GM23248 (cell line): Measurements from ENCODE around the gene CLSTN3. TPM values are rescaled to one million over a fixed set of nuclear protein-coding genes. Genes with fewer than 3 reads are reported as not detected.

Source experiments
- DNase-seq: peaks from one replicate; pipeline ENCODE4 v3.0.0-alpha.2; 2015
- H2AFZ ChIP-seq: fragments of 200-600 bp; sonication (generic); 2 replicates; pipeline ENCODE4 v1.6.1; 2016; ENCODE audit warnings: antibody characterized with exemption
- H3F3A ChIP-seq: fragments of 200-600 bp; sonication (generic); 2 replicates; pipeline ENCODE4 v1.6.1; 2016; ENCODE audit warnings: mild to moderate bottlenecking, antibody characterized with exemption, mixed run types; ENCODE audit not compliant: insufficient read depth
- H3K27ac ChIP-seq: fragments of 200-600 bp; sonication (generic); 2 replicates; pipeline ENCODE4 v1.5.1; 2016; ENCODE audit warnings: mild to moderate bottlenecking
- H3K27me3 ChIP-seq: fragments of 200-600 bp; sonication (generic); replicated peaks from 2 replicates; pipeline ENCODE4 v1.6.1; 2016; ENCODE audit warnings: mild to moderate bottlenecking; ENCODE audit not compliant: insufficient read depth
- H3K36me3 ChIP-seq: fragments of 200-600 bp; sonication (generic); 2 replicates; pipeline ENCODE4 v1.6.1; 2016; ENCODE audit warnings: low read depth, mild to moderate bottlenecking
- H3K4me1 ChIP-seq: fragments of 200-600 bp; sonication (generic); 2 replicates; pipeline ENCODE4 v1.6.1; 2016; ENCODE audit warnings: mild to moderate bottlenecking; ENCODE audit not compliant: insufficient read depth
- H3K4me2 ChIP-seq: fragments of 200-600 bp; sonication (generic); one replicate; pipeline ENCODE4 v1.6.1; 2016; ENCODE audit warnings: mild to moderate bottlenecking; ENCODE audit not compliant: unreplicated experiment
- H3K4me3 ChIP-seq: fragments of 200-600 bp; sonication (generic); 2 replicates; pipeline ENCODE4 v1.5.1; 2016; ENCODE audit warnings: mild to moderate bottlenecking
- H3K79me2 ChIP-seq: fragments of 200-600 bp; sonication (generic); 2 replicates; pipeline ENCODE4 v1.6.1; 2016; ENCODE audit warnings: mild to moderate bottlenecking; ENCODE audit not compliant: insufficient read depth
- H3K9ac ChIP-seq: fragments of 200-600 bp; sonication (generic); 2 replicates; pipeline ENCODE4 v1.6.1; 2016; ENCODE audit warnings: mild to moderate bottlenecking
- H3K9me2 ChIP-seq: fragments of 200-600 bp; sonication (generic); 2 replicates; pipeline ENCODE4 v1.6.1; 2016; ENCODE audit warnings: mixed run types, mild to moderate bottlenecking, moderate library complexity; ENCODE audit not compliant: insufficient read depth
- H3K9me3 ChIP-seq: fragments of 200-600 bp; sonication (generic); one replicate; pipeline ENCODE4 v1.6.1; 2017; ENCODE audit warnings: low read depth
- H4K20me1 ChIP-seq: fragments of 200-600 bp; sonication (generic); 2 replicates; pipeline ENCODE4 v1.6.0; 2016; ENCODE audit not compliant: insufficient read depth
- EZH2 ChIP-seq: fragments of 200-600 bp; sonication (generic); IDR thresholded peaks from 2 replicates; pipeline ENCODE4 v1.6.1; 2018; ENCODE audit warnings: antibody characterized with exemption, mild to moderate bottlenecking; ENCODE audit not compliant: insufficient read depth, poor library complexity, severe bottlenecking
- EZH2phosphoT487 ChIP-seq: fragments of 200-600 bp; sonication (generic); IDR thresholded peaks from 2 replicates; pipeline ENCODE4 v1.6.1; 2018; ENCODE audit warnings: antibody characterized with exemption, moderate library complexity, mild to moderate bottlenecking, low read depth; ENCODE audit not compliant: insufficient read depth
- WGBS, 2 experiments: methylation state at CpG; one replicate each; pipeline ENCODE4 v1.1.6; 2015 to 2017; ENCODE audit warnings: low lambda C conversion rate in 2 of 2, low coverage in 1 of 2; ENCODE audit errors: missing lambda C conversion rate in 2 of 2; 5-methylcytosine and 5-hydroxymethylcytosine counted together
- in situ Hi-C: fragments of 300-500 bp; cut with MboI; formaldehyde crosslinking; loops from 2 replicates; pipeline ENCODE4 v1.15.0; 2020
- polyA plus RNA-seq: library from polyadenylated mRNA; unstranded; fragments of >200 nt; fragmentation: Nextera tagmentation; extraction: Ambion mirVana; gene quantifications from 2 replicates; pipeline ENCODE4 v1.2.1, GENCODE V29; 2016
- total RNA-seq: library from RNA; depleted of rRNA; stranded (reverse); fragments of >200 nt; shearing (Covaris generic); gene quantifications from 2 replicates; pipeline ENCODE4 v1.2.3, GENCODE V29; 2014

Gene CLSTN3
- total and polyA plus RNA-seq, 2 experiments from 2014 or later: 1.8 to 4.5 TPM

DNA sequence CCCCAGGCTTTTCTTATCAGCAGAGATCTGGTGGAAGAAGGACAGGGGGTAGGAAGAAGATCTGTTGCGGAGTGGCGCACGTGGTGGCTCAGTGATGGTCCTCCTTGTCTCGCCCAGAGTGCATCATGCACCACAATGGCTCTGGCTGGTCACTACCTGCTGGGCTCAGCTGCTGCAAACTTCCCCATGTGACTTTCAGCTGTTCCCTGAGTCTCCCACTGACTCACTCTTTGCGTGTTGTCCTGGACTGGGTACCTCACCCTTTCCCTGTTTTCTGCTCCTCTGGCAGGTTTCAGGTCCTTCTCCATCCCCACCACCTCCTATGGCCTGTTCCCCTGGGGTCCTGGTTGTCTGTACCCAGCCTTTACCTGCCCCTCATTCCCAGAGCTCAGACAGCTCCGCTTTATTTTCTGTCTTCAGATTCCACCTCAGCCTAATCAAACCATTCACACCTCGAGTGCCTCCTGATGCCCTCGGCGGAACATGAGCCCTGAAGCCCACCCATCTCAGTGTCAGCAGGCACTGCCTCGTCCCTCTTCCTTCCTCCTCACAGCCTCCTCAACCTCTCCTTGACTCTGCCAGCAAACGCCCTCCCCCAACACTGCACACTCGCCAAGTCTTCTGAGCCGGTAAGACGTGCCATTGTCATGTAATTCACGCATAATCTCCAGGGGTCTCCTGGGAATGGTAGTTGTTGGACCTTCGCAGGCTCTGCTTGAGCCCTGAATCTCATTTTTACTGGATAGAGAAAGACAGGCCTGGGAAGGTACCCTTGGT is 39.8 kb upstream of the CLSTN3 start:
- H3K4me3 ChIP-seq: no peak overlapping the region
- no peak overlapping the region for H3K9ac ChIP-seq
- in situ Hi-C loops: no loop called here

DNA sequence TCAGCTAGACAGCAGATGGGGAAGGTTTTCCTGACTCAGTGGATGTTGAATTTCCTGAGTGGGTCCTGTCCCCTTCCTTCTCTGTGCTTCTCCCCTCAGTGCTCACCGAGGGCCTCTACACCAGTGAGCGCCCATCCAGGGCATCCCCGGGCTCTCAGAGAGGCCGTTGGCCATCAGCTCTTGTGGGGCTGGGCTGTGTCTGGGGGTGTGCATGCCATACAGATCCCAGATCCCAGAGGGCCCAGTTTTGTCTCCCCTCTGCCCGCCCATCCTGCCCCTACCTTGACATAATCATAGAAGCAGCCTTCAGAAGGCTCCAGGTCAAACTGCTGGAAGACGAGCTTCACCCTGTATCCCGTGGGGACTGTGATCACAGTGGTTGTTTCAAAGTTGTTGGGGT is 39.0 kb upstream of the CLSTN3 start:
- Histone ChIP-seq H3K27me3 (no peaks in the 10 kb centered on the region), H4K20me1 (no peaks in the 10 kb centered on the region), H3K9ac (peak overlapping the region; percentile 67), H3K79me2 (no peaks in the 10 kb centered on the region), H3F3A (peaks cover 25% of the 10 kb centered on the region), H3K27ac (no peak overlapping the region), H3K36me3 (no peaks in the 10 kb centered on the region), H3K9me2 (no peaks in the 10 kb centered on the region), H3K9me3 (no peaks in the 10 kb centered on the region), H3K4me2 (peak overlapping the region; percentile 85), H3K4me1 (peaks cover 22% of the 10 kb centered on the region), H3K4me3 (peak overlapping the region; percentile 75; the same call in 1 of the 2 replicates), H2AFZ (0 out of 2 replicates have a peak overlapping the region, but pooled peaks have one; percentile 75)
- TF ChIP-seq EZH2phosphoT487: no peak
- no peak for TF ChIP-seq EZH2
- in situ Hi-C loops: no loop called here
- no peak for DNase-seq
- WGBS, 2 experiments: 35 to 40% methylated on average over 7 of the region's 7 CpGs

More for the DNA sequence above, 39.8 kb upstream of the CLSTN3 start:
- H3K4me2 ChIP-seq: no peak overlapping the region
- peak; percentile 59 for DNase-seq
- 66 to 69% methylated on average over 16 of the region's 16 CpGs for WGBS, 2 experiments
- no peaks in the 10 kb centered on the region for H3K36me3 ChIP-seq
- no peaks in the 10 kb centered on the region for H3K79me2 ChIP-seq
- no peak overlapping the region for H3K27ac ChIP-seq
- no peaks in the 10 kb centered on the region for H3K9me3 ChIP-seq
- no peaks in the 10 kb centered on the region for H3K27me3 ChIP-seq
- TF ChIP-seq EZH2phosphoT487 (no peak), EZH2 (no peak)
- peaks cover 25% of the 10 kb centered on the region for H3F3A ChIP-seq
- H2AFZ ChIP-seq: no peak overlapping the region
- H4K20me1 ChIP-seq: no peaks in the 10 kb centered on the region
- peaks cover 22% of the 10 kb centered on the region for H3K4me1 ChIP-seq
- H3K9me2 ChIP-seq: no peaks in the 10 kb centered on the region

DNA sequence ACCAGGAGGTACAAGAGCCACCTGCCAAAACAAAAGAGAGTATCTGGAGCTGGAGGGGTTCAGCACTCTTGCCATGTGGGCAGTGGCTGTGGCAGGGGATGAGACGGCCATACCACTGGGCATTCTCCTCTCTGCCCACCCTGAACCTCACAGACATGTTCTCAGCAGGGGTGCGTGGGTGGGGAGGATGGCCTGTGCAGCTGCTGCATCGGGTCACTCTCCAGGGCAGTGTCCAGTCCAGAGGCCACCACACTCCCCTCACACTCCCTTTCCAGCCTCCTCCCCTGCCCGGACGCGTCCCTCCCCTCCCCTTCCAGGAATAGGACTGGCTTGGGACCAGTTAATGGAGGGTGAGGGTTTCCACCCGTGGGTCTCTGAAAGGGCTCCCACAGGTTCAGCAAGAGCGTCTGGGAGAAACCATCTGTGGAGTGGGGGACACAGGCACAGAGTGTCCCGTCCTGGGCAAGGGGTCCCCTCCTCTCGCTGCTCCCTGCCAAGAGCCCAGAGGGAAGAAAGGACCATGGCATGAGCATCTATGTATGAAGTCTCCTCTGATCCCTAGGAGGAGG is 38.4 kb upstream of the CLSTN3 start:
- H4K20me1 ChIP-seq: no peaks in the 10 kb centered on the region
- peak; percentile 43 for DNase-seq
- no peak overlapping the region for H3K27ac ChIP-seq
- no peaks in the 10 kb centered on the region for H3K36me3 ChIP-seq
- no peaks in the 10 kb centered on the region for H3K9me3 ChIP-seq
- H3K79me2 ChIP-seq: no peaks in the 10 kb centered on the region
- TF ChIP-seq EZH2: no peak
- TF ChIP-seq EZH2phosphoT487: no peak
- peaks cover 22% of the 10 kb centered on the region for H3K4me1 ChIP-seq
- H3K9me2 ChIP-seq: no peaks in the 10 kb centered on the region
- peak overlapping the region; percentile 67 for H3K9ac ChIP-seq
- H3K4me2 ChIP-seq: peak overlapping the region; percentile 85
- peak overlapping the region; percentile 75 for H3K4me3 ChIP-seq
- peaks cover 25% of the 10 kb centered on the region for H3F3A ChIP-seq
- 3 to 6% methylated on average over 7 to 10 of the region's 10 CpGs for WGBS, 2 experiments
- peak overlapping the region; percentile 75 for H2AFZ ChIP-seq
- no peaks in the 10 kb centered on the region for H3K27me3 ChIP-seq
- in situ Hi-C loops: no loop called here

DNA sequence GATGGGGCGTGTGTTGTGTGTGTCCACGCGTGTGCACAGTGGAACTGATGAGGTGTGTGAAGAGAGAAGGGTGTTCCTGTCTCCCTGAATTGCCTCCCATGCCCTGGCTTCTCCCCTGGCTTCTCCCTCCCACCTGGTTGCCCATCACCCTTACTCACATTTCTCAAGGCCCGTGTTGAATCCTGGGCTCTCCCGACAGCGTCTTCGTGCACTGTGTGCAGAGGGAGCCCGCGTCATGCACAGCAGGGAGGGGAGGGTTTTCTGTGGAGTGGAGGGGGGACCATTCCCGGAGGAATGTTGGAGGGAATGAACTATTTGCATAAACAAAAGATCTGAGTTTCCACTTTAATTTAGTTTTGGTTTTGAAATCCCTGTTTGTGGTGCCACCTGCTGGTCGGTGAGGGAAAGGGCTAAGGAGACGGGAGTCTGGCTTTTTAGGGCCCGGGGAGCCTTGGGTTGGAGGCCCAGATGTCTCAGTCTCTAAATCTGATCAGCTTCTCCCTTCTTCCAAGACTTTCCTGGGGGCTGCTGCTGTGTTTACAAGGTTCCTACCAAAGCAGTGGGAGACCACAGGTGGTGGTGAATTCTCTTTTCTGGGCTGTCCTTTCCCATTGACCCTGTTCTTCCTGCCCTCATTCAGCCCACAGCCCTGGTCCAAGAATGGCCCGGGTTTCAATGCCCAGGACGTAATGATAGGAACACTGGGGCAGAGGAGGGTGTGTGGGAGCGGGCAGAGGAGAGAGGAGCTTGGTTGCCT is 37.8 kb upstream of the CLSTN3 start, which contains the start of gene C1R:
TSS of gene C1R (minus strand) at position 217 of the 757 bp plus-strand sequence. CDS start at position 160, 57 bp downstream.
- no peaks in the 10 kb centered on the region for H3K9me3 ChIP-seq
- in situ Hi-C loops: no loop called here
- peak within 1 kb of the TSS; percentile 75 for H3K4me3 ChIP-seq
- peak within 1 kb of the TSS; percentile 18; the same call in 1 of the 2 replicates for H3K27ac ChIP-seq
- TF ChIP-seq EZH2phosphoT487 (no peak), EZH2 (no peak)
- peak within 1 kb of the TSS; percentile 67 for H3K9ac ChIP-seq
- H2AFZ ChIP-seq: peak within 1 kb of the TSS; percentile 75
- H3F3A ChIP-seq: peaks cover 25% of the 10 kb centered on the region
- H3K27me3 ChIP-seq: no peaks in the 10 kb centered on the region
- H3K36me3 ChIP-seq: no peaks in the 10 kb centered on the region
- no peaks in the 10 kb centered on the region for H4K20me1 ChIP-seq
- peak; percentile 72 for DNase-seq
- H3K4me1 ChIP-seq: peaks cover 22% of the 10 kb centered on the region
- peak within 1 kb of the TSS; percentile 85 for H3K4me2 ChIP-seq
- H3K9me2 ChIP-seq: no peaks in the 10 kb centered on the region
- no peaks in the 10 kb centered on the region for H3K79me2 ChIP-seq
- 2% methylated on average over 16 of the region's 16 CpGs for WGBS, 2 experiments
